ENCODE results near the gene FLYWCH2. TPM values are rescaled to one million over a fixed set of nuclear protein-coding genes. Genes with fewer than 3 reads are reported as not detected.

Gene FLYWCH2
- total and polyA plus RNA-seq, 7 donors: 27.5 to 64.2 (median 43.2) TPM

GRCh38 chr16:2898831-2899563 is 16.0 kb downstream of the FLYWCH2 start:
- H3K27me3 ChIP-seq: no peaks in the 10 kb centered on the region
- no peak overlapping the region for H3K4me3 ChIP-seq
- 68 to 81% methylated on average over 10 of the region's 10 CpGs for WGBS, 2 donors

GRCh38 chr16:2899564-2900072 is 16.6 kb downstream of the FLYWCH2 start:
- WGBS, 2 donors: 71 to 90% methylated on average over 13 of the region's 13 CpGs
- TF ChIP-seq EP300 (IDR thresholded peaks at IDR 0.05) (no peak), POLR2A (IDR thresholded peaks at IDR 0.05) (no peak), POLR2AphosphoS5 (IDR thresholded peaks at IDR 0.05) (no peak)
- TF ChIP-seq, protein P1, sequence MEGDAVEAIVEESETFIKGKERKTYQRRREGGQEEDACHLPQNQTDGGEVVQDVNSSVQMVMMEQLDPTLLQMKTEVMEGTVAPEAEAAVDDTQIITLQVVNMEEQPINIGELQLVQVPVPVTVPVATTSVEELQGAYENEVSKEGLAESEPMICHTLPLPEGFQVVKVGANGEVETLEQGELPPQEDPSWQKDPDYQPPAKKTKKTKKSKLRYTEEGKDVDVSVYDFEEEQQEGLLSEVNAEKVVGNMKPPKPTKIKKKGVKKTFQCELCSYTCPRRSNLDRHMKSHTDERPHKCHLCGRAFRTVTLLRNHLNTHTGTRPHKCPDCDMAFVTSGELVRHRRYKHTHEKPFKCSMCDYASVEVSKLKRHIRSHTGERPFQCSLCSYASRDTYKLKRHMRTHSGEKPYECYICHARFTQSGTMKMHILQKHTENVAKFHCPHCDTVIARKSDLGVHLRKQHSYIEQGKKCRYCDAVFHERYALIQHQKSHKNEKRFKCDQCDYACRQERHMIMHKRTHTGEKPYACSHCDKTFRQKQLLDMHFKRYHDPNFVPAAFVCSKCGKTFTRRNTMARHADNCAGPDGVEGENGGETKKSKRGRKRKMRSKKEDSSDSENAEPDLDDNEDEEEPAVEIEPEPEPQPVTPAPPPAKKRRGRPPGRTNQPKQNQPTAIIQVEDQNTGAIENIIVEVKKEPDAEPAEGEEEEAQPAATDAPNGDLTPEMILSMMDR (IDR thresholded peaks at IDR 0.05): no peak
- Histone ChIP-seq H3K4me3 (no peak overlapping the region), H3K9me3 (no peaks in the 10 kb centered on the region), H3K27me3 (no peaks in the 10 kb centered on the region), H3K4me1 (peaks cover 0 to 8% (median 6%) of the 10 kb centered on the region in 4 donors), H3K27ac (no peak overlapping the region), H3K36me3 (peaks cover 0 to 35% (median 8%) of the 10 kb centered on the region in 4 donors)
- intact Hi-C loops (cut with DNase I): no loop called here
- no peak for DNase-seq

More at GRCh38 chr16:2898831-2899563, 16.0 kb downstream of the FLYWCH2 start:
- Histone ChIP-seq H3K27ac (no peak overlapping the region), H3K4me1 (peaks cover 0 to 6% (median 5%) of the 10 kb centered on the region in 4 donors), H3K36me3 (peaks cover 0 to 35% (median 8%) of the 10 kb centered on the region in 4 donors), H3K9me3 (no peaks in the 10 kb centered on the region)
- intact Hi-C loops (cut with DNase I): no loop called here
- TF ChIP-seq, protein P1 (IDR thresholded peaks at IDR 0.05): no peak
- TF ChIP-seq POLR2A (IDR thresholded peaks at IDR 0.05) (no peak), EP300 (IDR thresholded peaks at IDR 0.05) (no peak), POLR2AphosphoS5 (IDR thresholded peaks at IDR 0.05) (no peak)
- no peak for DNase-seq

DNA sequence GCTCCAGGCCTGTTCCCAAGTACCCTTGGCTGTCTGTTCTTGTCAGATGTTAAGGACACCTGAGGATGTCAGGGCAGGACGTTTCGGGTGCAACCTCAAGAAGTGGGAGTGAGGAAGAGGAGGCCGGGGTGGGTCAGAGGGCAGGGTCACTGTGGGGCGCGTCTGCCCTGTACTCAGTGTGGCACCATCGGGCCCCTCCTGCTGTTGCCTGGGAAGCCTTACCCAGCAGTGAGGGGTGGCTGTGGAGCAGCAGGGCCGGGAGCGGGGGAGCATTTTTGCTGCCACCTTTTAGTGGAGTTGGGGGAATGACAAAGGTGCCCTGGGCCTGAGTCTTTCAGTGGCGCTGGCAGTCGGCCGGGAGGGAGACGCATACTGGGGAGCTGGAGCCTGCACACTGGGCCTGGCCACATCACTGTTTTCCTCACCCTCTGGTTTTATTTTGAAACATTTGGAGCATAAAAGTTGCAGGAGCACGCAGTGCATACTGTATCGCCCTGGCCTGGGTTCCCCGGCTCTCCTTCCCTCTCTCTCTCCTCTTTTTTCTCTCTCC is 17.6 kb downstream of the FLYWCH2 start:
- WGBS, 2 donors: 94 to 95% methylated on average over 15 of the region's 15 CpGs
- Histone ChIP-seq H3K27me3 (no peaks in the 10 kb centered on the region), H3K27ac (no peak overlapping the region), H3K36me3 (peaks cover 0 to 33% (median 8%) of the 10 kb centered on the region in 4 donors), H3K9me3 (no peaks in the 10 kb centered on the region), H3K4me1 (peaks cover 0 to 13% (median 6%) of the 10 kb centered on the region in 4 donors), H3K4me3 (no peak overlapping the region)
- intact Hi-C loops (cut with DNase I): no loop called here
- no peak for DNase-seq
- no peak for TF ChIP-seq POLR2AphosphoS5 (IDR thresholded peaks at IDR 0.05)
- no peak for TF ChIP-seq POLR2A (IDR thresholded peaks at IDR 0.05)
- TF ChIP-seq, protein P1 (IDR thresholded peaks at IDR 0.05): no peak
- no peak for TF ChIP-seq EP300 (IDR thresholded peaks at IDR 0.05)

GRCh38 chr16:2902337-2903130 is 19.5 kb downstream of the FLYWCH2 start:
- H3K36me3 ChIP-seq: peaks cover 0 to 16% (median 0%) of the 10 kb centered on the region in 4 donors
- H3K27ac ChIP-seq: no peak overlapping the region
- TF ChIP-seq POLR2AphosphoS5 (IDR thresholded peaks at IDR 0.05) (no peak), POLR2A (IDR thresholded peaks at IDR 0.05) (no peak), EP300 (IDR thresholded peaks at IDR 0.05) (no peak)
- TF ChIP-seq, protein P1 (IDR thresholded peaks at IDR 0.05): no peak
- peaks cover 0 to 21% (median 17%) of the 10 kb centered on the region in 4 donors for H3K4me1 ChIP-seq
- DNase-seq: no peak
- H3K27me3 ChIP-seq: no peaks in the 10 kb centered on the region
- intact Hi-C loops (cut with DNase I): no loop called here
- H3K4me3 ChIP-seq: no peak overlapping the region
- whole genome bisulfite sequencing, 2 donors: 93 to 96% methylated on average over 9 of the region's 9 CpGs
- no peaks in the 10 kb centered on the region for H3K9me3 ChIP-seq
